SU-DHL-6 (cell line): Measurements from ENCODE around the gene LRRFIP2.

Source experiments
- CTCF ChIP-seq: fragments of 200-600 bp; sonication (generic); IDR thresholded peaks from one replicate; pipeline ENCODE4 v1.5.1; 2017; ENCODE audit warnings: antibody characterized with exemption, mild to moderate bottlenecking, low read length, moderate library complexity; ENCODE audit not compliant: insufficient read depth, poor library complexity, severe bottlenecking
- EZH2phosphoT487 ChIP-seq: fragments of 200-600 bp; sonication (generic), shearing (Covaris generic); conservative IDR thresholded peaks from 2 replicates; pipeline ENCODE4 v1.6.1; 2018; ENCODE audit warnings: mild to moderate bottlenecking, antibody characterized with exemption, low read length, moderate library complexity, mixed read lengths

GRCh38 chr3:37053753-37054152 is 120.6 kb downstream of the LRRFIP2 start:
- TF ChIP-seq CTCF (no peak), EZH2phosphoT487 (no peak)
